GM11168 (cell line): ENCODE data around the gene BLNK.

Experiments used
- in situ Hi-C: fragments of 300-500 bp; cut with MboI; formaldehyde crosslinking; loops from one replicate; pipeline ENCODE4 v1.12.0; 2022; ENCODE audit warnings: low sequenced_read_pairs; ENCODE audit not compliant: unreplicated experiment

BLNK gene

GRCh38 chr10:96172666-96173065 is 98.7 kb downstream of the BLNK start:
- in situ Hi-C loops = no loop called here

- in situ Hi-C loops = no loop called here
These were observed 101.1 kb downstream of the BLNK start for GRCh38 chr10:96170230-96170629.

- in situ Hi-C loops = no loop called here
These were observed 102.8 kb downstream of the BLNK start for GRCh38 chr10:96168546-96168945.

GRCh38 chr10:96165726-96166125 is 105.6 kb downstream of the BLNK start:
- in situ Hi-C loops = no loop called here

- in situ Hi-C loops = no loop called here
These were observed 118.3 kb downstream of the BLNK start for GRCh38 chr10:96153070-96153469.

GRCh38 chr10:96152437-96152836 is 118.9 kb downstream of the BLNK start:
- in situ Hi-C loops = no loop called here
